Neural crest cell (in vitro differentiated cells): ENCODE measurements around the gene RAB8B. TPM values are rescaled to one million over a fixed set of nuclear protein-coding genes. Genes with fewer than 3 reads are reported as not detected.

ENCODE experiments used
- DNase-seq: peaks from one replicate; pipeline ENCODE4 v3.0.0; 2021; ENCODE audit warnings: low read depth, mixed read lengths, low spot score
- H3K27ac Mint-ChIP-seq: one replicate; pipeline ENCODE4 v1.8.0; 2021; ENCODE audit warnings: mild to moderate bottlenecking, mixed read lengths; ENCODE audit not compliant: unreplicated experiment
- H3K27me3 Mint-ChIP-seq: 2 replicates; pipeline ENCODE4 v1.8.0; 2021; ENCODE audit warnings: low read depth, mild to moderate bottlenecking, mixed read lengths
- H3K36me3 Mint-ChIP-seq: 2 replicates; pipeline ENCODE4 v1.8.0; 2021; ENCODE audit warnings: low read depth, mild to moderate bottlenecking, mixed read lengths
- H3K4me1 Mint-ChIP-seq: 2 replicates; pipeline ENCODE4 v1.8.0; 2021; ENCODE audit warnings: mixed read lengths
- H3K4me3 Mint-ChIP-seq: one replicate; pipeline ENCODE4 v1.8.0; 2021; ENCODE audit warnings: mild to moderate bottlenecking, mixed read lengths
- H3K9me3 Mint-ChIP-seq: 2 replicates; pipeline ENCODE4 v1.8.0; 2021; ENCODE audit warnings: mixed read lengths
- total RNA-seq: library from RNA; stranded (reverse); gene quantifications from 2 replicates; pipeline ENCODE4 v1.2.1, GENCODE V29; 2021
- TF ChIP-seq, protein P1 (sequence below): fragments of 200-600 bp; sonication (generic); conservative IDR thresholded peaks from 2 replicates; pipeline ENCODE4 v1.5.0; 2021; ENCODE audit warnings: antibody characterized with exemption, mild to moderate bottlenecking

RAB8B gene
- total RNA-seq, 1 donor from 2014 or later = 51.0 TPM

DNA sequence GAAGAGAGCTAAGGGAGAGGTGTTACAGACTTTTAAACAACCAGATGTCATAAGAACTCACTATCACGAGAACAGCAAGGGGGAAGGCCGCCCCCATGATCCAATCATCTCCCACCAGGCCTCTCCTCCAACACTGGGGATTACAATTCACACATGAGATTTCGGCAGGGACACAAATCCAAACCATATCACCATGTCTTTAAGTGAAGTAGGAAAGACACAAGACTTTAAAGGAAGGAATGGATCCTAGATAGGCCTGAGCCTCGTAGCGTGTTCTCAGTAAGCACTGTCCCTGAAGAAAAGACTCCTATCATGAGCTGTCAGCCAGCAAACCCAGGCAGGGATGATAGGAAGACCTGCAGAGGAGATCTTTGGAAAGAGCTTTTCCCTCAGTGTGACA, 17.0 kb upstream of the RAB8B start:
- Mint-ChIP-seq H3K9me3 (no peaks in the 10 kb centered on the region), H3K4me3 (no peak overlapping the region), H3K4me1 (peaks cover 12% of the 10 kb centered on the region), H3K36me3 (no peaks in the 10 kb centered on the region), H3K27ac (peak overlapping the region; percentile 57), H3K27me3 (no peaks in the 10 kb centered on the region)
- no peak for DNase-seq
- TF ChIP-seq, protein P1, sequence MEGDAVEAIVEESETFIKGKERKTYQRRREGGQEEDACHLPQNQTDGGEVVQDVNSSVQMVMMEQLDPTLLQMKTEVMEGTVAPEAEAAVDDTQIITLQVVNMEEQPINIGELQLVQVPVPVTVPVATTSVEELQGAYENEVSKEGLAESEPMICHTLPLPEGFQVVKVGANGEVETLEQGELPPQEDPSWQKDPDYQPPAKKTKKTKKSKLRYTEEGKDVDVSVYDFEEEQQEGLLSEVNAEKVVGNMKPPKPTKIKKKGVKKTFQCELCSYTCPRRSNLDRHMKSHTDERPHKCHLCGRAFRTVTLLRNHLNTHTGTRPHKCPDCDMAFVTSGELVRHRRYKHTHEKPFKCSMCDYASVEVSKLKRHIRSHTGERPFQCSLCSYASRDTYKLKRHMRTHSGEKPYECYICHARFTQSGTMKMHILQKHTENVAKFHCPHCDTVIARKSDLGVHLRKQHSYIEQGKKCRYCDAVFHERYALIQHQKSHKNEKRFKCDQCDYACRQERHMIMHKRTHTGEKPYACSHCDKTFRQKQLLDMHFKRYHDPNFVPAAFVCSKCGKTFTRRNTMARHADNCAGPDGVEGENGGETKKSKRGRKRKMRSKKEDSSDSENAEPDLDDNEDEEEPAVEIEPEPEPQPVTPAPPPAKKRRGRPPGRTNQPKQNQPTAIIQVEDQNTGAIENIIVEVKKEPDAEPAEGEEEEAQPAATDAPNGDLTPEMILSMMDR = no peak

DNA sequence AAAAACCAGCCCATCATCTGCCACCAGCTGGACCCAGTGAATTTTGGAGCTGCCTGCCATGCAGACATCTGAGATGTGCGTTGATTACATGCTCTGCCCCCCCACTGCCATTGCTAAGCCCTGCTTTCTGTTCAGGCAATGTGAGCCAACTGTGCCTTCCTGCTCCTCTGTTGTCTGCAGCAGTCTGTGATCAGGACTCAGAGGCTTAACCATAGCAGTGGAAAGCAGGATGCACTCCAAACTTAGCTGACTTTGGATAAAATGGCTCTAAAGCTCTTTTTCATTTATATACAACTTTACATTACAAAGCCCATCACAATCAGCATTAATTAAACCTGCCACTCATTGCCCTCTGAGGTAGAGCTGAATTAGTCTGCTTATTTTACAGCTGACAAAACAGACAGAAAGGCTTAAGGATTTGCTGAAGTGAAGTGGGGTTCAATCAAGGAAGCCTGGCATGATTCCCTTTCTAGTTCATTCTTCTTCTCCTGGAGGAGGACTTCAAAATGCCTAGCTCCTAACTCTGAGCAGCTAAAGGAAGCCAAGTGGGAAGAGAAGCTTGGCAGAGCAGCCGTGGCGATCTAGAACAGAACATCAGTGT, 16.5 kb upstream of the RAB8B start:
- H3K4me1 Mint-ChIP-seq = peaks cover 12% of the 10 kb centered on the region
- no peaks in the 10 kb centered on the region for H3K36me3 Mint-ChIP-seq
- H3K27me3 Mint-ChIP-seq = no peaks in the 10 kb centered on the region
- TF ChIP-seq, protein P1 = no peak
- no peak overlapping the region for H3K4me3 Mint-ChIP-seq
- peak overlapping the region; percentile 88 for H3K27ac Mint-ChIP-seq
- no peak for DNase-seq
- H3K9me3 Mint-ChIP-seq = no peaks in the 10 kb centered on the region

DNA sequence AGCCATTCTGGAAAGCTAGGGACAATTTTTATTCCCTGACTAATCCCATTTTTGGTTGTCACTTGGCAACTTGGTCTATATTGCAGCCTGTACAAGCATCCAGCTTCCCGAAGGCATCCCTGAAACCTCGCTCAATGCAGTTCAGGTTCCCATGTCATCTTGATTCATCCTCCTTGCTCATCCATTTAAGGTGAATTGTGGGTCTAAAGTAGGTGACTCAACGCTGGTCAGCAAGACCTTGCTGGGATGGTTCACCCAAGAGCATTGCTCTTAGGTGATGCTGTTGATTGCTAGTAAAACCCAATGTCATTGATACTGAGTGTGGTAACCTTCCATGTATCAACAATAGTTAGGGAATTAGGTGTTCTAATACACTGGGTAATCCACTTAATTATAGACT, 13.1 kb upstream of the RAB8B start:
- TF ChIP-seq, protein P1 = no peak
- no peaks in the 10 kb centered on the region for H3K36me3 Mint-ChIP-seq
- no peaks in the 10 kb centered on the region for H3K9me3 Mint-ChIP-seq
- H3K27ac Mint-ChIP-seq = no peak overlapping the region
- peaks cover 12% of the 10 kb centered on the region for H3K4me1 Mint-ChIP-seq
- DNase-seq = no peak
- no peak overlapping the region for H3K4me3 Mint-ChIP-seq
- H3K27me3 Mint-ChIP-seq = no peaks in the 10 kb centered on the region

DNA sequence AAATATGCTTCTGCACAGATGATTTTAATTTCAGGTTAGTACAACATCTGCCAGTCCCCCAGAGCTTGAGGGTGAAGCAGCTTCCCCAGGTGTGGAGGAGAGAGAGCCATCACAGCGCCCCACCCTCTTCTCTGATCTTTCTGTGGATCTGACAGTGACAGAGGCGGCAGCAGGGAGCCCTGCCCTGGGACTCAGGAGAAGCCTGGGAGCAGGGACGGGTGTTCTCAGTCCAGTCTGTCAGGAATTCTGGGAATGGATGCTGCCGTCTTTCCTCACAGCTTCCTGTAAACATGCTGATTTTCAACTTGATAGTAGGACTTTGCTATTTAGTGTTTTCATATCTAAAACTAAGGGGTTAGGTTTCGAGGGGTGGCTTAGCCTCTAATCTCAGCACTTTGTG, 11.4 kb upstream of the RAB8B start:
- no peaks in the 10 kb centered on the region for H3K27me3 Mint-ChIP-seq
- no peaks in the 10 kb centered on the region for H3K36me3 Mint-ChIP-seq
- peaks cover 5% of the 10 kb centered on the region for H3K4me1 Mint-ChIP-seq
- no peak overlapping the region for H3K27ac Mint-ChIP-seq
- H3K9me3 Mint-ChIP-seq = no peaks in the 10 kb centered on the region
- TF ChIP-seq, protein P1 = no peak
- no peak overlapping the region for H3K4me3 Mint-ChIP-seq
- DNase-seq = no peak

DNA sequence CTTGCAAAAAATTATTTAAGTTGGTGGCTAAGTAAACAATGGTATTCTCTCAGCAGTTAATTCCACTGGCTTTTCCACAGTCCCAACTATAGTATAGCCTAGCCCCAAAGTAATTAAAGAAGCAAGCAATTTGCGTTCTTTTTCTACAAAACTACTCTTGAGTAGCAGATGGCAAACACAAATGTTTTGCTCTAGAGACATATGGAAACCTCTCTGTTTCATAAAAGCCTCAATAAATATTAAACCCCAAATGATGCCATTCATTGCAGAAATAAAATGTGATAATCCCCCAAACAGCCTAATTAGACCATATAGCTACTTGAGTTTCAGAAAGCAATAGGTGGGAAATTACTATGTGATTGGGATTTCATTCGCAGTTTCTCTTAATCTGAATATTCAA, 8.7 kb upstream of the RAB8B start:
- Mint-ChIP-seq H3K36me3 (no peaks in the 10 kb centered on the region), H3K4me3 (no peak overlapping the region), H3K27ac (no peak overlapping the region), H3K9me3 (no peaks in the 10 kb centered on the region), H3K27me3 (no peaks in the 10 kb centered on the region), H3K4me1 (peaks cover 6% of the 10 kb centered on the region)
- TF ChIP-seq, protein P1 = no peak
- no peak for DNase-seq

DNA sequence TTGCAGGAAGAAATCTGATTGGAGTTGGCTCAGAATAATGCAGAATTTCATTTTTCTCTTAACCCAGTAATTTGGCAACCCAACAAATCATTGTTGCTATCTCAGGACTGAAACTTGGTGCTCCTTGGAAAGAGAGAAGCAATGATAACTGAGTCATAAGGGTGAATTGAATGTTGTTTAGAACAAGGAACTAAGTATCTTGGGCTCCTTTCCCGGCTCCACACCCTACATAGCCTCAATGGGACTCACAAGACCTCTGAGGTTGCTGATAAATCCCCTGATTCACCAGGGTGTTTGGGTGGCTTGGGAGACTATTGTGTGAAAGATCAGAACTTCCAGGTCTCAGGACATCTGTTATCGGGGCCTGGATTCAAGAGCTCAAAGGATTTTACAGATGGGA, 7.8 kb upstream of the RAB8B start:
- Mint-ChIP-seq H3K4me3 (no peak overlapping the region), H3K27ac (no peak overlapping the region)

More for the DNA sequence above, 7.8 kb upstream of the RAB8B start:
- no peak for DNase-seq
- TF ChIP-seq, protein P1 = no peak
- Mint-ChIP-seq H3K4me1 (peaks cover 11% of the 10 kb centered on the region), H3K36me3 (no peaks in the 10 kb centered on the region), H3K9me3 (no peaks in the 10 kb centered on the region), H3K27me3 (no peaks in the 10 kb centered on the region)
